ENCODE measurements around the gene PIK3R3. TPM values are rescaled to one million over a fixed set of nuclear protein-coding genes. Genes with fewer than 3 reads are reported as not detected.

The PIK3R3 gene
- total RNA-seq, 1 experiment from 2014 or later: 12.4 TPM

GRCh38 chr1:46034601-46035516, 97.6 kb downstream of the PIK3R3 start:
- Mint-ChIP-seq H3K36me3 (ENCODE audit: insufficient read depth in 1 of 3, low read depth in 3 of 3) (peaks cover 18 to 32% (median 28%) of the 10 kb centered on the region in 3 experiments; a peak in 6 of 7 replicates), H3K4me1 (no peaks in the 10 kb centered on the region), H3K4me3 (no peak overlapping the region), H3K9me3 (no peaks in the 10 kb centered on the region), H3K27me3 (ENCODE audit: low read depth) (no peaks in the 10 kb centered on the region), H3K27ac (peak overlapping the region in 2 of 3 experiments; percentile 49 to 52; a peak in 4 of 7 replicates)
- no peaks in the 10 kb centered on the region for H3K9me3 ChIP-seq (ENCODE audit: control insufficient read depth, low read depth, low read length)
- H3K23ac ChIP-seq (ENCODE audit: insufficient read length, low read depth, low read length): no peak overlapping the region
- no peak overlapping the region for H4K8ac ChIP-seq (replicated peaks; ENCODE audit: insufficient read length, low read depth, low read length)
- H2AK5ac ChIP-seq (ENCODE audit: insufficient read length, low read length): no peak overlapping the region
- H3K56ac ChIP-seq (ENCODE audit: insufficient read length, low read depth, low read length): no peak overlapping the region
- H3K4me1 ChIP-seq (ENCODE audit: insufficient read depth, low read length): no peaks in the 10 kb centered on the region
- peak; percentile 19; the same call in 1 of the 3 replicates for TF ChIP-seq CTCF (conservative IDR thresholded peaks at IDR 0.05)
- H2BK120ac ChIP-seq (ENCODE audit: low read depth, low read length, poor library complexity, severe bottlenecking): no peak overlapping the region
- H2BK5ac ChIP-seq (ENCODE audit: insufficient read length, low read length): no peak overlapping the region
- H3K4me2 ChIP-seq (ENCODE audit: insufficient read depth, insufficient read length, low read length): no peak overlapping the region
- H3K9ac ChIP-seq (ENCODE audit: extremely low read depth, insufficient read length, low read length): no peak overlapping the region
- no peaks in the 10 kb centered on the region for H3K27me3 ChIP-seq (ENCODE audit: insufficient read depth, low read length)
- no peak overlapping the region for H2BK12ac ChIP-seq (ENCODE audit: insufficient read length, low read depth, low read length)
- no peak overlapping the region for H3K14ac ChIP-seq (ENCODE audit: insufficient read depth, low read length)
- no peak overlapping the region for H3K27ac ChIP-seq (ENCODE audit: insufficient read length, low read depth, low read length)
- H3K23me2 ChIP-seq (ENCODE audit: insufficient read length, low read depth, low read length, poor library complexity, severe bottlenecking): no peaks in the 10 kb centered on the region
- WGBS (ENCODE audit: extremely low coverage, insufficient read length, low lambda C conversion rate): no CpG with 5 or more reads among the region's 27 CpGs
- no peak overlapping the region for H3K4ac ChIP-seq (ENCODE audit: low read depth, low read length)
- H2BK15ac ChIP-seq (ENCODE audit: low read depth, low read length): no peak overlapping the region
- no peak overlapping the region for H4K91ac ChIP-seq (ENCODE audit: insufficient read length, low read depth, low read length)
- H2BK20ac ChIP-seq (ENCODE audit: low read depth, low read length, poor library complexity, severe bottlenecking): no peak overlapping the region
- no peak overlapping the region for H3K18ac ChIP-seq (ENCODE audit: insufficient read length, low read depth, low read length)
- DNase-seq: peak; percentile 60
- no peaks in the 10 kb centered on the region for H4K20me1 ChIP-seq (ENCODE audit: control insufficient read depth, insufficient read depth, insufficient read length)
- no peaks in the 10 kb centered on the region for H3K79me1 ChIP-seq (ENCODE audit: insufficient read depth, low read depth, low read length, poor library complexity, severe bottlenecking)
- H2AFZ ChIP-seq (ENCODE audit: low read length): no peak overlapping the region
- H3T11ph ChIP-seq (ENCODE audit: low read length): no peak overlapping the region
- no peak overlapping the region for H4K5ac ChIP-seq (ENCODE audit: insufficient read length, low read depth, low read length)
- H3K79me2 ChIP-seq (ENCODE audit: insufficient read depth, low read length): no peaks in the 10 kb centered on the region

All from H9 (cell line).